Vagina (tissue), 2 donors: ENCODE data around the gene HNMT.
"Not testable (repeated sequence)": the region's sequence is repeated elsewhere in the genome, so short reads cannot be mapped to it uniquely, and the experiment has no call there.

Experiments
- POLR2AphosphoS5 ChIP-seq, 2 donors: sonication (generic); formaldehyde crosslinking; IDR thresholded peaks; one replicate each; pipeline ENCODE4 v1.9.0; 2017; ENCODE audit warnings: antibody characterized with exemption in 2 of 2, mild to moderate bottlenecking in 2 of 2, low read depth in 1 of 2; ENCODE audit not compliant: insufficient read depth in 1 of 2
- TF ChIP-seq, protein P1 (sequence below), 3 experiments: fragments of 450-650 bp in 2 of 3; fragments of 200-600 bp in 1 of 3; sonication (generic) in 1 of 3; IDR thresholded peaks; one replicate each; pipeline ENCODE4 v1.5.1; 2017 to 2019; ENCODE audit warnings: antibody characterized with exemption in 3 of 3, mild to moderate bottlenecking in 2 of 3, moderate library complexity in 2 of 3

DNA sequence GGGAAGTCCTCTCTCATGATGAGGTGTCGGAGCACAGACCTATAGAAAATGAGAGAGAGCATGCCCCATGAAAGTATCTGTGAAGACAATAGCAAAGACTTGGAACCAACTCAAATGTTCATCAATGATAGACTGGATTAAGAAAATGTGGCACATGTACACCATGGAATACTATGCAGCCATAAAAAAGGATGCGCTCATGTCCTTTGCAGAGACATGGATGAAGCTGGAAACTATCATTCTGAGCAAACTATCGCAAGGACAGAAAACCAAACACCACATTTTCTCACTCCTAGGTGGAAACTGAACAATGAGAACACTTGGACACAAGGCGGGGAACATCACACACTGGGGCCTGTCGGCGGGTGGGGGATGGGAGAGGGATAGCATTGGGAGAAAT, 79.3 kb downstream of the HNMT start:
- TF ChIP-seq, protein P1, sequence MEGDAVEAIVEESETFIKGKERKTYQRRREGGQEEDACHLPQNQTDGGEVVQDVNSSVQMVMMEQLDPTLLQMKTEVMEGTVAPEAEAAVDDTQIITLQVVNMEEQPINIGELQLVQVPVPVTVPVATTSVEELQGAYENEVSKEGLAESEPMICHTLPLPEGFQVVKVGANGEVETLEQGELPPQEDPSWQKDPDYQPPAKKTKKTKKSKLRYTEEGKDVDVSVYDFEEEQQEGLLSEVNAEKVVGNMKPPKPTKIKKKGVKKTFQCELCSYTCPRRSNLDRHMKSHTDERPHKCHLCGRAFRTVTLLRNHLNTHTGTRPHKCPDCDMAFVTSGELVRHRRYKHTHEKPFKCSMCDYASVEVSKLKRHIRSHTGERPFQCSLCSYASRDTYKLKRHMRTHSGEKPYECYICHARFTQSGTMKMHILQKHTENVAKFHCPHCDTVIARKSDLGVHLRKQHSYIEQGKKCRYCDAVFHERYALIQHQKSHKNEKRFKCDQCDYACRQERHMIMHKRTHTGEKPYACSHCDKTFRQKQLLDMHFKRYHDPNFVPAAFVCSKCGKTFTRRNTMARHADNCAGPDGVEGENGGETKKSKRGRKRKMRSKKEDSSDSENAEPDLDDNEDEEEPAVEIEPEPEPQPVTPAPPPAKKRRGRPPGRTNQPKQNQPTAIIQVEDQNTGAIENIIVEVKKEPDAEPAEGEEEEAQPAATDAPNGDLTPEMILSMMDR (IDR thresholded peaks at IDR 0.05), result not testable (repeated sequence)
- not testable (repeated sequence) for TF ChIP-seq POLR2AphosphoS5 (IDR thresholded peaks at IDR 0.05; ENCODE audit: insufficient read depth in 1 of 2, low read depth in 1 of 2)
